DOHH2 (cell line): ENCODE results near the gene ANKS3.

ENCODE experiments used
- EZH2phosphoT487 ChIP-seq: fragments of 200-600 bp; sonication (generic); IDR thresholded peaks from 2 replicates; pipeline ENCODE4 v1.6.1; 2017; ENCODE audit warnings: borderline replicate concordance, mild to moderate bottlenecking, antibody characterized with exemption, low read length, moderate library complexity, mixed read lengths
- TF ChIP-seq, protein P1 (sequence below): fragments of 200-600 bp; sonication (generic); IDR thresholded peaks from one replicate; pipeline ENCODE4 v1.5.1; 2014; ENCODE audit warnings: antibody characterized with exemption, mild to moderate bottlenecking, low read depth, low read length; ENCODE audit not compliant: poor library complexity, severe bottlenecking

GRCh38 chr16:4753227-4753626, 19.2 kb upstream of the ANKS3 start:
- TF ChIP-seq, protein P1, sequence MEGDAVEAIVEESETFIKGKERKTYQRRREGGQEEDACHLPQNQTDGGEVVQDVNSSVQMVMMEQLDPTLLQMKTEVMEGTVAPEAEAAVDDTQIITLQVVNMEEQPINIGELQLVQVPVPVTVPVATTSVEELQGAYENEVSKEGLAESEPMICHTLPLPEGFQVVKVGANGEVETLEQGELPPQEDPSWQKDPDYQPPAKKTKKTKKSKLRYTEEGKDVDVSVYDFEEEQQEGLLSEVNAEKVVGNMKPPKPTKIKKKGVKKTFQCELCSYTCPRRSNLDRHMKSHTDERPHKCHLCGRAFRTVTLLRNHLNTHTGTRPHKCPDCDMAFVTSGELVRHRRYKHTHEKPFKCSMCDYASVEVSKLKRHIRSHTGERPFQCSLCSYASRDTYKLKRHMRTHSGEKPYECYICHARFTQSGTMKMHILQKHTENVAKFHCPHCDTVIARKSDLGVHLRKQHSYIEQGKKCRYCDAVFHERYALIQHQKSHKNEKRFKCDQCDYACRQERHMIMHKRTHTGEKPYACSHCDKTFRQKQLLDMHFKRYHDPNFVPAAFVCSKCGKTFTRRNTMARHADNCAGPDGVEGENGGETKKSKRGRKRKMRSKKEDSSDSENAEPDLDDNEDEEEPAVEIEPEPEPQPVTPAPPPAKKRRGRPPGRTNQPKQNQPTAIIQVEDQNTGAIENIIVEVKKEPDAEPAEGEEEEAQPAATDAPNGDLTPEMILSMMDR: no peak
- TF ChIP-seq EZH2phosphoT487: no peak
